HUES64 (cell line): Measurements from ENCODE around the gene SLC36A2. TPM values are rescaled to one million over a fixed set of nuclear protein-coding genes. Genes with fewer than 3 reads are reported as not detected.
"Not testable (repeated sequence)": the region's sequence is repeated elsewhere in the genome, so short reads cannot be mapped to it uniquely, and the experiment has no call there.

Experiments
- H3K27ac ChIP-seq: 2 replicates; pipeline ENCODE4 v1.7.0; 2013; ENCODE audit warnings: low read depth, low read length, inconsistent platforms
- H3K27me3 ChIP-seq: 2 replicates; pipeline ENCODE4 v1.6.1; 2013; ENCODE audit warnings: mild to moderate bottlenecking, low read length; ENCODE audit not compliant: insufficient read depth
- H3K36me3 ChIP-seq: 2 replicates; pipeline ENCODE4 v1.6.1; 2013; ENCODE audit warnings: mild to moderate bottlenecking, low read length; ENCODE audit not compliant: insufficient read depth
- H3K4me1 ChIP-seq: 2 replicates; pipeline ENCODE4 v1.6.1; 2013; ENCODE audit warnings: mild to moderate bottlenecking, low read length, moderate library complexity; ENCODE audit not compliant: insufficient read depth
- H3K4me3 ChIP-seq: 2 replicates; pipeline ENCODE4 v1.5.1; 2013; ENCODE audit warnings: mild to moderate bottlenecking, low read length, moderate library complexity
- H3K9ac ChIP-seq: 2 replicates; pipeline ENCODE4 v1.6.1; 2013; ENCODE audit warnings: mild to moderate bottlenecking, low read depth, low read length
- H3K9me3 ChIP-seq: 2 replicates; pipeline ENCODE4 v1.6.1; 2013; ENCODE audit warnings: low read depth, low read length; ENCODE audit not compliant: insufficient read depth
- WGBS: fragments of 150-250, 120-280 bp; methylation state at CpG from one replicate; pipeline ENCODE4 v1.1.7; 2013; ENCODE audit warnings: missing lambda C conversion rate; 5-methylcytosine and 5-hydroxymethylcytosine counted together
- polyA plus RNA-seq, 2 experiments: library from polyadenylated mRNA; stranded (reverse); fragments of 50-300 nt; gene quantifications; one replicate each; pipeline ENCODE4 v1.2.3, GENCODE V29; 2013

SLC36A2 gene
- polyA plus RNA-seq (2013, experiment 1 of 2): 0.20 TPM
- not detected for polyA plus RNA-seq (2013, experiment 2 of 2)

- H3K4me3 ChIP-seq: no peak within 1 kb of the TSS
- H3K36me3 ChIP-seq: no peaks in the 10 kb centered on the region
- H3K4me1 ChIP-seq: peaks cover 34% of the 10 kb centered on the region
- H3K9ac ChIP-seq: no peak within 1 kb of the TSS
- WGBS: 79% methylated on average over 7 of the region's 8 CpGs
- H3K27ac ChIP-seq: no peak within 1 kb of the TSS
- peaks cover 68% of the 10 kb centered on the region; the same call in 1 of the 2 replicates for H3K27me3 ChIP-seq
- H3K9me3 ChIP-seq: no peaks in the 10 kb centered on the region
Observed at GRCh38 chr5:151347369-151347768, at the start of gene SLC36A2. SLC36A2 (minus strand) TSS chr5:151347559; CDS start chr5:151347460, 99 bp downstream.

GRCh38 chr5:151388960-151389359, 41.6 kb upstream of the SLC36A2 start:
- Histone ChIP-seq H3K4me3 (no peak overlapping the region), H3K4me1 (peaks cover 31% of the 10 kb centered on the region), H3K36me3 (no peaks in the 10 kb centered on the region), H3K9ac (no peak overlapping the region), H3K27ac (peak overlapping the region; percentile 76; the same call in 1 of the 2 replicates), H3K27me3 (no peaks in the 10 kb centered on the region), H3K9me3 (no peaks in the 10 kb centered on the region)
- 93% methylated on average over 2 of the region's 2 CpGs for WGBS

DNA sequence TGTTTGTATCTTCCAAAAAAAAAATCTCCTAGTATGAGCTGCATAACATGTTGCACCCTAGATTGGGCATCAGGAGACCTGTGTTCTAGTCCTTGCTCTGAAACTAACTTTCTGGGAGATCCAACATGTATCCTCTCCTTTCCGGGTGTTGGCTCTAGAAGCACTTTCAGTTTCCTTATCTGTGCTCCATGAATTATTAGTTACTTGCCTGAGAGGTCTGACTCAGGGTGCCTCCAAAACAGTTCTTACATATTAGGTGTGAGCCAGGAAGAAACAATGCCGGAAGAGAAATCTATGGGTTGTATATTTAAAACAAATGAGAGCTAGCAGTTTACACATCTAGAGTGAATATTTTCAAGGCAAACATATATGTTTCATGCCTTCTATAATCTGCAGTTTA, 36.7 kb upstream of the SLC36A2 start:
- Histone ChIP-seq H3K27me3 (no peaks in the 10 kb centered on the region), H3K9me3 (no peaks in the 10 kb centered on the region), H3K4me3 (no peak overlapping the region), H3K4me1 (peaks cover 31% of the 10 kb centered on the region), H3K9ac (no peak overlapping the region), H3K36me3 (no peaks in the 10 kb centered on the region), H3K27ac (no peak overlapping the region)
- 94% methylated on average over 2 of the region's 2 CpGs for WGBS

- Histone ChIP-seq H3K4me1 (peaks cover 22% of the 10 kb centered on the region), H3K4me3 (no peak overlapping the region), H3K9ac (no peak overlapping the region), H3K27me3 (no peaks in the 10 kb centered on the region), H3K36me3 (no peaks in the 10 kb centered on the region), H3K9me3 (no peaks in the 10 kb centered on the region), H3K27ac (no peak overlapping the region)
- WGBS: 84% methylated on average over 8 of the region's 8 CpGs
Observed at GRCh38 chr5:151383011-151383410, 35.7 kb upstream of the SLC36A2 start.

- no peak overlapping the region for H3K27ac ChIP-seq
- H3K4me3 ChIP-seq: no peak overlapping the region
- H3K9me3 ChIP-seq: no peaks in the 10 kb centered on the region
- no peak overlapping the region for H3K9ac ChIP-seq
- H3K4me1 ChIP-seq: peaks cover 18% of the 10 kb centered on the region
- no peaks in the 10 kb centered on the region for H3K27me3 ChIP-seq
- no peaks in the 10 kb centered on the region for H3K36me3 ChIP-seq
- WGBS: 100% methylated on average over 2 of the region's 2 CpGs
Observed at GRCh38 chr5:151382576-151382975, 35.2 kb upstream of the SLC36A2 start.

DNA sequence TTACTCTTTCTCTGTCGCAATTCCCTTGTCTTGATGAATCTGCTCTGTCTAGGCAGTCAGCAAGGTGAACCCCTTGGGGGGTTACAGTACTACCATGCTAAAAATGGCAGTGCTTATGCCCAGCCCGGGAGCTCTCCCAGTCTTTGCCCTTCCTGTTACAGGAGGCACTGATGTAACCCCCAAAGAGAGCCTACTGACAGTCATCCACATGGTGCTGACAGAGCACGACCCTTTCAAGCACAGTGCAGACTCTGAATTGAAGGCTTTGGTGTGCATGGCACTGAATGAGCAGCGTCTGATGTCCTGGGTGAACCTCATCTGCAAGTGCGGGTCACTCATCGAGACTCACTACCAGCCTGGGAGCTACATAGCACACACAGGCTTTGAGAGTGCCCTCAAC, 34.5 kb upstream of the SLC36A2 start:
- H3K4me1 ChIP-seq: peaks cover 12% of the 10 kb centered on the region
- H3K4me3 ChIP-seq: no peak overlapping the region
- no peak overlapping the region for H3K27ac ChIP-seq
- H3K9ac ChIP-seq: no peak overlapping the region
- WGBS: 93% methylated on average over 6 of the region's 6 CpGs
- no peaks in the 10 kb centered on the region for H3K36me3 ChIP-seq
- H3K9me3 ChIP-seq: no peaks in the 10 kb centered on the region
- no peaks in the 10 kb centered on the region for H3K27me3 ChIP-seq

DNA sequence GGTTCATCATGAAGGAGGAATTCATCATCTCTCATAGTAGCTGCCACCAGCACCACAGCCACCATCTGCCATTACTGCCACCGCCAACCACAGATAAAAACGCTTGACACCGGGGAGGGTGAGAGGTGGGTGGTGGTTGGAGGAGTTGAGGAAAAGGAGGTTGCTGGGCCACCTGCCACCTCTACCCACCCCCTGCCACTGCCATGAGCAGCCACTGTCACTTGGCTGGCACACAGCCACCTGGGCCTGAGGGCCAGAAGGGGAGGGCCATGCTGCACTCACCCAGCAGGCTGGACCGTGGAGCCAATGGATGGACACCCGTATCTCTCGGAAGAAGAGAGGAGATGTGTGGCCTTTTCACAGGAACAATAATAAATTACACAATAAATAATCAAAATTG, 31.3 kb upstream of the SLC36A2 start:
- H3K4me3 ChIP-seq: no peak overlapping the region
- H3K9me3 ChIP-seq: no peaks in the 10 kb centered on the region
- WGBS: 98% methylated on average over 3 of the region's 6 CpGs
- H3K36me3 ChIP-seq: no peaks in the 10 kb centered on the region
- H3K9ac ChIP-seq: no peak overlapping the region
- no peaks in the 10 kb centered on the region for H3K27me3 ChIP-seq
- H3K27ac ChIP-seq: no peak overlapping the region
- no peaks in the 10 kb centered on the region for H3K4me1 ChIP-seq

GRCh38 chr5:151374539-151374938, 27.2 kb upstream of the SLC36A2 start:
- H3K4me3 ChIP-seq: no peak overlapping the region
- H3K9ac ChIP-seq: no peak overlapping the region
- H3K4me1 ChIP-seq: no peaks in the 10 kb centered on the region
- no peaks in the 10 kb centered on the region for H3K36me3 ChIP-seq
- H3K27ac ChIP-seq: no peak overlapping the region
- WGBS: 100% methylated on average over 1 of the region's 1 CpG
- no peaks in the 10 kb centered on the region for H3K9me3 ChIP-seq
- no peaks in the 10 kb centered on the region for H3K27me3 ChIP-seq

DNA sequence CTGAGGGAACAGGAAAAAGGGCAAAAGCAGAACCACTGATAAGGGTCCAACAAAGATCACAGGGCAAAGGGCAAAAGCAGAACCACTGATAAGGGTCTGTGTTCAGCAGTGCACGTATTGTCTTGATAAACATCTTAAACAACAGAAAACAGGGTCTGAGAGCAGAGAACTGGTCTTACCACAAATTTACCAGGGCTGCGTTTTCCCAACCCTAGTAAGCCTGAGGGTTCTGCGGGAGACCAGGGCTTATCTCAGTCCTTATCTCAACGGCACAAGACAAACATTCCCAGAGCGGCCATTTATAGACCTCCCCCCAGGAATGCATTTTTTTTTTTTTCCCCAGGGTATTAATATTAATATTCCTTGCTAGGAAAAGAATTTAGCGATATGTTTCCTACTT, 19.7 kb upstream of the SLC36A2 start:
- 97% methylated on average over 6 of the region's 6 CpGs for WGBS
- not testable (repeated sequence) for H3K4me1 ChIP-seq, H3K9ac ChIP-seq

DNA sequence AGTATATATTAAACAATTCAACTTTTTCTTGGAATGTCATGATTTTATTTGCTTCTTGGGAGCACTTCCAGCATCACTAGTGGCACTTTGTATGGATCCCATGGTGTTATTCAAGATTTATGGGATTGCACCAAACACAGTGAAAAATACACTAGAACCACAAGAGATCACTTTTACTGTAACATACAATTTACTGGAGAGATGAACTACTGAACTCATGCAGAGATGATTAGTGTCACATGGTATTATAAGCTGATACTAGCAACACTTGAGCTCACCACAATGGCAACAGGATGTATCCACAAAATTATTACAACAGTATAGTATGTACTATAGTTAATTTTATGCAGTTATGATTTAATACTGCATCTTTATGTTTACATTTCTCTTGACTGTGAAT, 16.3 kb upstream of the SLC36A2 start:
- H3K27me3 ChIP-seq: no peaks in the 10 kb centered on the region
- no peak overlapping the region for H3K9ac ChIP-seq
- peaks cover 30% of the 10 kb centered on the region for H3K9me3 ChIP-seq
- H3K4me1 ChIP-seq: peaks cover 5% of the 10 kb centered on the region; the same call in 1 of the 2 replicates
- H3K4me3 ChIP-seq: no peak overlapping the region
- no peaks in the 10 kb centered on the region for H3K36me3 ChIP-seq
- H3K27ac ChIP-seq: no peak overlapping the region

More for the DNA sequence above, 19.7 kb upstream of the SLC36A2 start:
- not testable (repeated sequence) for H3K27ac ChIP-seq, H3K36me3 ChIP-seq, H3K4me3 ChIP-seq, H3K27me3 ChIP-seq
- peaks cover 30% of the 10 kb centered on the region for H3K9me3 ChIP-seq

DNA sequence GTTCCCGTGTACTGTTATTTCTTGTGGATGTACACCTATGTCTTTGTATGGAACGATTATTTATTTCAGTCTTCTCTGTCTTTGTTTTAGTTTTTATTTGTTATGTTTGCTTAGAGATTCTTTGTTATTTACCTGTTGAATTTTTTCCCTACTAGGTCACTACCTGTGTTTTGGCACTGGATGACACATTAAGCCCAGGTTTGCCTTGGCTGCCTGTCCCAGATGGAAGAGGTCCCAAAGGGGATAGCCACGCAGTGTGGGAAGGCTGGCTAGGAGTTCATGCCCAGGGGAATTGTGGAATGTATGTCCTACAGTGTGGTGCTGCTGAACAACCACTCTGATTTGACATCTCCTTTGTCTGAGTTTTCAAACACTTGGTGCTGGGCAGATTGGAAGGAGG, 15.6 kb upstream of the SLC36A2 start:
- Histone ChIP-seq H3K9ac (no peak overlapping the region), H3K4me3 (no peak overlapping the region), H3K9me3 (peaks cover 24% of the 10 kb centered on the region), H3K36me3 (no peaks in the 10 kb centered on the region), H3K4me1 (peaks cover 9% of the 10 kb centered on the region), H3K27me3 (no peaks in the 10 kb centered on the region), H3K27ac (no peak overlapping the region)
- WGBS: 88% methylated on average over 3 of the region's 3 CpGs

GRCh38 chr5:151359391-151359790, 12.0 kb upstream of the SLC36A2 start:
- no peak overlapping the region for H3K27ac ChIP-seq
- whole genome bisulfite sequencing: 88% methylated on average over 2 of the region's 2 CpGs
- no peak overlapping the region for H3K4me3 ChIP-seq
- no peaks in the 10 kb centered on the region for H3K36me3 ChIP-seq
- no peak overlapping the region for H3K9ac ChIP-seq
- H3K9me3 ChIP-seq: no peaks in the 10 kb centered on the region
- peaks cover 27% of the 10 kb centered on the region for H3K4me1 ChIP-seq
- no peaks in the 10 kb centered on the region for H3K27me3 ChIP-seq
